ENCODE data around the gene CHPF.
A peak's percentile ranks its signal among the peaks of the same experiment; 100 is the strongest.

CHPF gene

GRCh38 chr2:219499555-219499954 is 44.1 kb downstream of the CHPF start:
- no peak for DNase-seq (ENCODE audit: extremely low read depth in 1 of 2, low read depth in 1 of 2)

DNA sequence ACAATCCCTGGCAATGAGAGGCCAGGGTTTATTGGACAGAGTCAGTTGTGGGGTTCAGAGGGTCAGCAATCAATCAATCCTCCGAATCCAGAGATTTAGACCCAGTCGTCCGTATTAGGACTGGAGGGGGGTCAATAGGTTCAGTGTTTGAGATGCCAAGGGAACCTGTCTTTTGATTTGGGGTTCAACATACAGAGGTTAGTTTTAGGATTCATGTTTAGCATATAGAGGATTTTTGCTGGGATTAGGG is 44.6 kb downstream of the CHPF start:
- DNase-seq (ENCODE audit: extremely low read depth in 1 of 2, low read depth in 1 of 2): no peak

DNA sequence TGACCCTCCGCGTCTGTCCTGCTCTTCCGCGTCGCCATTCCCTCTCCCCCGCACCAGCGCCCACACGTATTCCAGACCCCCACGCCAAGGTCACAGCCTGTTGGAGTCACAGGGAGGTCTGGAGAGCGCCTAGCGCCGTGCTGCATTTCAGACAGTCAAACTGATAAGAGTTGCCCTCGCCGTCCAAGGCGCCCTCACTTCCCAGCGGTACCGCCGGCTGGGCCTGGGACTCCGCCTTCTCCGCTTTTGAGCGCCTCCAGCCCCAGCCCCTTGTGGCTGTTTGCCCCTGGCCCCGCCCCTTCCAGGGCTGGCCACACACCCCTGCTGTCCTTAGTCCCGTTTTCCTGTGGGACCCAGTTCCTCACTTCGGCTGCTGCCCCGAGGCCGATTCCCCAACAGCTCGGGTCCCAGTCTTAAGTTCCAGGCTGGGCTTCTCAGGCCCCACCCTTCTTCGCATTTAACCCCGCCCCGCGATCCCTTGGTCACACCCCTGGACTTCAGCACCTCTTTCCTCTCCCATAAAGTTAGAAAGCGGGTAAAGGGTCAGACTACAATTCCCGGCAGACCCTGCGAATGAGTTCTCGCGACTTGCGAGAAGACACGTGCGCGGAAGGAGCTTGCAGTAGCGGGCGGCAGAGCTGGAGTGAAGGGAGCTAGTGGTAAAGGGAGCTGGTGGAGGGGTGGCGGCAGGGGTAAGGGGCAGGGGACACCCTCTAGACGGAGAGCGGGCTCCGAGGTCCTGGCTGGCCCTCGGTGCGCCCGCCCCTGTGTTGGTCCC is 45.1 kb downstream of the CHPF start, which contains the start of gene GMPPA:
TSS of gene GMPPA (plus strand) at position 612 of the 778 bp plus-strand sequence. CDS start 1,085 bp downstream, outside the sequence.
- peak; percentile 71 to 77 for DNase-seq (ENCODE audit: extremely low read depth in 1 of 2, low read depth in 1 of 2)

- DNase-seq (ENCODE audit: extremely low read depth in 1 of 2, low read depth in 1 of 2): no peak
Observed at GRCh38 chr2:219497495-219498279, 45.9 kb downstream of the CHPF start.

DNA sequence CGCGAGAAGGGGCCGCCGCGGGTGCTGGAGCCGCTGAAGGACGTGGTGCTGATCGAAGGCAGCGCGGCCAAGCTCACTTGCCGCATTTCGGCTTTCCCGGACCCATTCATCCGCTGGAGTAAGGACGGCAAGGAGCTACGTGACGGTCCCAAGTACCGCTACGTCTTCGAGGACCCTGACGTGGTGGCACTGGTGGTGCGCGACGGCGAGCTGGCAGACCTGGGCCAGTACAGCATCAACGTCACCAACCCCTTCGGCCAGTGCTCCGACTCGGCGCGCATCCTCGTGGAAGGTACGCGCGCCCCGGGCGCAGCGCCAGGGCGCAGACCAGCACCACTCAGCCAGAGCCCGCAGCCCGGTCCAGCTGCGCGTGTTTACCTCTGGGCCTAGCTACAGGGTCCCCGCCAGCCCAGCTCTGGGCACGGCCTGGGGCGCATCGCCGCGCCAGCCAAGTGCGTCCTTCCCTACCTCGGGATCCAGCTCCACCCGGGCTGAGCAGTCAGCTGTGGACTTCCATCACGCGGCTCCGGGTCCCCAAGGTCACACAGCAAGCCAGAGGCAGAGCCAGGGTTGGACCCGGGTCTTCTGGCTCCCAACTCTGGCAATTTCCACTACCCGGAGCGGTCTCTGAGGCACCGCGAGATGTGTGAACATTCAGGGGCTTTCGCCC is 46.6 kb downstream of the CHPF start:
- DNase-seq (ENCODE audit: extremely low read depth in 1 of 2, low read depth in 1 of 2): no peak

DNA sequence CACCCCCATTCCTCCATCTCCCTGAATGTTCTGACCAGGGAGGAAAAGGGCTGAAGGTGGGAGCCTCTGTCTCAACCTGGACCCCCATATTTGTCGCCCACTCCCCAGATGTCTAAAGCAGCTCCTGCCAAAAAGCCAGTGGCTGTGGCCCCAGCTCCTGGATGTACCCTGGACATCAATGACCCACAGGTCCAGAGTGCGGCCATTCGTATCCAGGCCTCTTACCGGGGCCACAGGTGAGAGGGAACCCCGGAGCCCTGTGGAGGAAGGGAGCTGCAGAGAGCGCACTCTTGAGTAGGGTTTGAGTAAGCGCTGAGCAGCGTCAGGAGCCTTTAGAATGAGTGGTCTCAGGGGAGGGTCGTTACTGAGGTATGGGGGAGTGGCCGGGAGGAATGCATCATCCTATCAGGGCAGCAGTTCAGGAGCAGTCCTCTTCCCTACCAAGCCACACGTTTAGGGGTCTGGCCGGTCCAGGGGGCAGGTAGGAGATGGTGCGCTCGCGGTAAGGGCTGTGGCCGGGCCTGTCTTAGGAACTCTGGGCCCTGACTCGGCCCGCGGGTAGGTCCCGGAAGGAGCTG is 47.3 kb downstream of the CHPF start:
- DNase-seq (ENCODE audit: extremely low read depth in 1 of 2, low read depth in 1 of 2): no peak

GRCh38 chr2:219495531-219496122 is 48.0 kb downstream of the CHPF start:
- peak in 1 of 2 donors; percentile 30 for DNase-seq (ENCODE audit: extremely low read depth in 1 of 2, low read depth in 1 of 2)

GRCh38 chr2:219494952-219495530 is 48.6 kb downstream of the CHPF start:
- DNase-seq (ENCODE audit: extremely low read depth in 1 of 2, low read depth in 1 of 2): no peak

DNA sequence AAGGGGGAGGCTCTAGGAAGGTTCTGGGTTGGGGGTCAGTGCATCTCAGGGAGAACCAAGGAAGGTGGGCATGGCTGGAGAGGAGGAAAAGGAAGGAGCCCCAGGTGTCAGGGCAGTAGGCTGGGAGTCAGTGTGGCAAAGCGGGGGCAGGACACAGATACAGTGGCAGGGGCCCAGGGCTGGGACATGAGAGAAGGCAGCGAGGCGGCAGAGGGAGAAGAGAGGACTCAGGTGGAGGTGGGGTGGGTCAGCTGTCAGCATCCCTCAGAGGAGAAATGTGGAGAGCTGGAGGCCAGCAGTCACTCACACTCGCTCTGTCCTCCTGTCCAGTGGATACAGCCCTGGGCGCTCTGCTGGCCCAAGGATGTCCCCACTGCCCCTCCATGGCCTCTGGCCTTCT is 50.5 kb downstream of the CHPF start:
- no peak for DNase-seq (ENCODE audit: extremely low read depth in 1 of 2, low read depth in 1 of 2)

GRCh38 chr2:219492575-219492974 is 51.0 kb downstream of the CHPF start:
- DNase-seq (ENCODE audit: extremely low read depth in 1 of 2, low read depth in 1 of 2): no peak

- DNase-seq (ENCODE audit: extremely low read depth in 1 of 2, low read depth in 1 of 2): no peak
Observed at GRCh38 chr2:219491278-219491963, 52.2 kb downstream of the CHPF start.

- DNase-seq (ENCODE audit: extremely low read depth in 1 of 2, low read depth in 1 of 2): no peak
Observed at GRCh38 chr2:219490600-219491130, 52.9 kb downstream of the CHPF start.

- no peak for DNase-seq (ENCODE audit: extremely low read depth in 1 of 2, low read depth in 1 of 2)
Observed at GRCh38 chr2:219490186-219490585, 53.4 kb downstream of the CHPF start.

DNA sequence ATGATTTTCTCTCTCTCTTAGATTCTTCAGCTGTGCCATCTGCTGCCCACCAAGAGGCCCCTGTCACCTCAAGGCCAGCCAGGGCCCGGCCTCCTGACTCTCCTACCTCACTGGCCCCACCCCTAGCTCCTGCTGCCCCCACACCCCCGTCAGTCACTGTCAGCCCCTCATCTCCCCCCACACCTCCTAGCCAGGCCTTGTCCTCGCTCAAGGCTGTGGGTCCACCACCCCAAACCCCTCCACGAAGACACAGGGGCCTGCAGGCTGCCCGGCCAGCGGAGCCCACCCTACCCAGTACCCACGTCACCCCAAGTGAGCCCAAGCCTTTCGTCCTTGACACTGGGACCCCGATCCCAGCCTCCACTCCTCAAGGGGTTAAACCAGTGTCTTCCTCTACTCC is 54.3 kb downstream of the CHPF start:
- no peak for DNase-seq (ENCODE audit: extremely low read depth in 1 of 2, low read depth in 1 of 2)
